Fibroblast of the aortic adventitia (primary cell): ENCODE data around the gene SASH3. TPM values are rescaled to one million over a fixed set of nuclear protein-coding genes. Genes with fewer than 3 reads are reported as not detected.

Source experiments
- DNase-seq: peaks from one replicate; pipeline ENCODE4 v3.0.0-alpha.2; 2010; ENCODE audit warnings: low read depth
- H3K4me3 ChIP-seq: 2 replicates; pipeline ENCODE4 v1.5.1; 2011; ENCODE audit warnings: low read depth, mild to moderate bottlenecking, control low read depth, low read length, moderate library complexity
- CTCF ChIP-seq: IDR thresholded peaks from 2 replicates; pipeline ENCODE4 v1.5.1; 2011; ENCODE audit warnings: mild to moderate bottlenecking, low read length, control low read depth, inconsistent platforms; ENCODE audit not compliant: insufficient read depth
- total RNA-seq: library from RNA; depleted of rRNA; stranded (reverse); fragments of >200 nt; gene quantifications from 2 replicates; pipeline ENCODE4 v1.2.3, GENCODE V29; 2012; ENCODE audit warnings: low replicate concordance

Gene SASH3
- total RNA-seq, 1 donor, result not detected

GRCh38 chrX:129831091-129831885, 51.5 kb downstream of the SASH3 start:
- TF ChIP-seq CTCF, result no peak
- no peak for DNase-seq
- H3K4me3 ChIP-seq, result no peak overlapping the region

GRCh38 chrX:129833153-129833990, 53.6 kb downstream of the SASH3 start:
- DNase-seq, result peak; percentile 62
- no peak for TF ChIP-seq CTCF
- no peak overlapping the region for H3K4me3 ChIP-seq

- DNase-seq, result peak; percentile 54
- no peak for TF ChIP-seq CTCF
- H3K4me3 ChIP-seq, result no peak overlapping the region
Observed at GRCh38 chrX:129836827-129837226, 57.1 kb downstream of the SASH3 start.

- peak overlapping the region; percentile 37 for H3K4me3 ChIP-seq
- DNase-seq, result no peak
- TF ChIP-seq CTCF, result no peak
Observed at GRCh38 chrX:129840344-129840743, 60.6 kb downstream of the SASH3 start.

- TF ChIP-seq CTCF, result no peak
- DNase-seq, result peak; percentile 58
- H3K4me3 ChIP-seq, result peak overlapping the region; percentile 72
Observed at GRCh38 chrX:129842510-129843208, 62.9 kb downstream of the SASH3 start.

GRCh38 chrX:129843209-129843458, 63.4 kb downstream of the SASH3 start:
- H3K4me3 ChIP-seq, result peak overlapping the region; percentile 72
- DNase-seq, result no peak
- TF ChIP-seq CTCF, result no peak
